H9 (cell line): ENCODE results near the gene SEPTIN2. TPM values are rescaled to one million over a fixed set of nuclear protein-coding genes. Genes with fewer than 3 reads are reported as not detected.

Source experiments
- DNase-seq: peaks from one replicate; pipeline ENCODE4 v3.0.0-alpha.2; 2017
- H2AFZ ChIP-seq: one replicate; pipeline ENCODE4 v1.6.1; 2013; ENCODE audit warnings: mild to moderate bottlenecking, low read length, control low read depth, moderate library complexity
- H2AK5ac ChIP-seq: 2 replicates; pipeline ENCODE4 v1.6.1; 2013; ENCODE audit warnings: low read length, control low read depth, mixed read lengths; ENCODE audit not compliant: insufficient read length
- H2BK120ac ChIP-seq: one replicate; pipeline ENCODE4 v1.6.1; 2013; ENCODE audit warnings: low read depth, mild to moderate bottlenecking, low read length, control low read depth, inconsistent platforms; ENCODE audit not compliant: poor library complexity, severe bottlenecking
- H2BK12ac ChIP-seq: 2 replicates; pipeline ENCODE4 v1.6.1; 2013; ENCODE audit warnings: low read length, control low read depth, mixed read lengths, low read depth; ENCODE audit not compliant: insufficient read length
- H2BK15ac ChIP-seq: 2 replicates; pipeline ENCODE4 v1.6.1; 2013; ENCODE audit warnings: low read depth, low read length, control low read depth
- H2BK20ac ChIP-seq: one replicate; pipeline ENCODE4 v1.6.1; 2013; ENCODE audit warnings: low read depth, mild to moderate bottlenecking, low read length, control low read depth, inconsistent platforms; ENCODE audit not compliant: poor library complexity, severe bottlenecking
- H2BK5ac ChIP-seq: 2 replicates; pipeline ENCODE4 v1.6.1; 2013; ENCODE audit warnings: low read length, control low read depth, mixed read lengths; ENCODE audit not compliant: insufficient read length
- H3K14ac ChIP-seq: 2 replicates; pipeline ENCODE4 v1.6.1; 2013; ENCODE audit warnings: low read length, control low read depth; ENCODE audit not compliant: insufficient read depth
- H3K18ac ChIP-seq: 2 replicates; pipeline ENCODE4 v1.6.1; 2013; ENCODE audit warnings: low read depth, mild to moderate bottlenecking, mixed read lengths, low read length, control low read depth; ENCODE audit not compliant: insufficient read length
- H3K23ac ChIP-seq: 2 replicates; pipeline ENCODE4 v1.6.1; 2013; ENCODE audit warnings: low read length, control low read depth, mixed read lengths, low read depth; ENCODE audit not compliant: insufficient read length
- H3K23me2 ChIP-seq: 2 replicates; pipeline ENCODE4 v1.6.1; 2013; ENCODE audit warnings: low read depth, mild to moderate bottlenecking, mixed read lengths, low read length, control low read depth; ENCODE audit not compliant: insufficient read length, poor library complexity, severe bottlenecking
- H3K27ac ChIP-seq: 2 replicates; pipeline ENCODE4 v1.5.1; 2013; ENCODE audit warnings: low read length, control low read depth, mixed read lengths, low read depth; ENCODE audit not compliant: insufficient read length
- H3K27me3 ChIP-seq: 2 replicates; pipeline ENCODE4 v1.6.1; 2013; ENCODE audit warnings: low read length, control low read depth, inconsistent platforms; ENCODE audit not compliant: insufficient read depth
- H3K4ac ChIP-seq: 2 replicates; pipeline ENCODE4 v1.6.1; 2013; ENCODE audit warnings: low read depth, mild to moderate bottlenecking, control low read depth, inconsistent platforms, low read length, moderate library complexity
- H3K4me1 ChIP-seq: 2 replicates; pipeline ENCODE4 v1.6.1; 2013; ENCODE audit warnings: low read length, control low read depth, inconsistent platforms; ENCODE audit not compliant: insufficient read depth
- H3K4me2 ChIP-seq: 2 replicates; pipeline ENCODE4 v1.6.1; 2013; ENCODE audit warnings: low read length, control low read depth, mixed read lengths; ENCODE audit not compliant: insufficient read length, insufficient read depth
- H3K56ac ChIP-seq: 2 replicates; pipeline ENCODE4 v1.6.1; 2013; ENCODE audit warnings: low read depth, mild to moderate bottlenecking, mixed read lengths, low read length, control low read depth; ENCODE audit not compliant: insufficient read length
- H3K79me1 ChIP-seq: 2 replicates; pipeline ENCODE4 v1.6.1; 2013; ENCODE audit warnings: low read depth, mild to moderate bottlenecking, moderate library complexity, low read length, control low read depth, inconsistent platforms; ENCODE audit not compliant: insufficient read depth, poor library complexity, severe bottlenecking
- H3K79me2 ChIP-seq: 2 replicates; pipeline ENCODE4 v1.6.1; 2013; ENCODE audit warnings: low read length, control low read depth, inconsistent platforms; ENCODE audit not compliant: insufficient read depth
- H3K9ac ChIP-seq: 2 replicates; pipeline ENCODE4 v1.6.1; 2013; ENCODE audit warnings: low read length, control low read depth, mixed read lengths; ENCODE audit not compliant: insufficient read length; ENCODE audit errors: extremely low read depth
- H3K9me3 ChIP-seq: one replicate; pipeline ENCODE4 v1.6.1; 2013; ENCODE audit warnings: low read depth, low read length, inconsistent platforms; ENCODE audit not compliant: control insufficient read depth
- H3T11ph ChIP-seq: one replicate; pipeline ENCODE4 v1.6.1; 2013; ENCODE audit warnings: mild to moderate bottlenecking, low read length, control low read depth, inconsistent platforms
- H4K20me1 ChIP-seq: one replicate; pipeline ENCODE4 v1.6.1; 2013; ENCODE audit not compliant: control insufficient read depth, insufficient read length, insufficient read depth
- H4K5ac ChIP-seq: 2 replicates; pipeline ENCODE4 v1.6.1; 2013; ENCODE audit warnings: low read depth, mild to moderate bottlenecking, mixed read lengths, low read length, control low read depth; ENCODE audit not compliant: insufficient read length
- H4K8ac ChIP-seq: replicated peaks from 2 replicates; pipeline ENCODE4 v1.6.1; 2013; ENCODE audit warnings: low read length, control low read depth, mixed read lengths, low read depth; ENCODE audit not compliant: insufficient read length
- H4K91ac ChIP-seq: 2 replicates; pipeline ENCODE4 v1.6.1; 2013; ENCODE audit warnings: low read depth, mild to moderate bottlenecking, moderate library complexity, mixed read lengths, low read length, control low read depth; ENCODE audit not compliant: insufficient read length
- H3K27ac Mint-ChIP-seq, 3 experiments: 2 replicates in 2 of 3; 3 replicates in 1 of 3; pipeline ENCODE4 v1.8.0; 2020 to 2021; ENCODE audit warnings: mixed read lengths in 3 of 3, mild to moderate bottlenecking in 1 of 3, moderate library complexity in 1 of 3
- H3K27me3 Mint-ChIP-seq: 2 replicates; pipeline ENCODE4 v1.8.0; 2021; ENCODE audit warnings: low read depth, mild to moderate bottlenecking, moderate library complexity, mixed read lengths
- H3K36me3 Mint-ChIP-seq, 3 experiments: 2 replicates in 2 of 3; 3 replicates in 1 of 3; pipeline ENCODE4 v1.8.0; 2020 to 2021; ENCODE audit warnings: low read depth in 3 of 3, mixed read lengths in 3 of 3; ENCODE audit not compliant: insufficient read depth in 1 of 3
- H3K4me1 Mint-ChIP-seq, 2 experiments: 2 replicates each; pipeline ENCODE4 v1.8.0; 2020; ENCODE audit warnings: mixed read lengths in 2 of 2
- H3K4me3 Mint-ChIP-seq, 2 experiments: 2 replicates in 1 of 2; 3 replicates in 1 of 2; pipeline ENCODE4 v1.8.0; 2020 to 2021; ENCODE audit warnings: mild to moderate bottlenecking in 2 of 2, mixed read lengths in 2 of 2, moderate library complexity in 1 of 2
- H3K9me3 Mint-ChIP-seq, 2 experiments: 2 replicates in 1 of 2; 3 replicates in 1 of 2; pipeline ENCODE4 v1.8.0; 2020; ENCODE audit warnings: mild to moderate bottlenecking in 2 of 2, mixed read lengths in 2 of 2, moderate library complexity in 1 of 2
- WGBS: extraction: QIAGEN DNeasy Blood & Tissue Kit; methylation state at CpG from one replicate; pipeline ENCODE4 v1.1.7; 2013; ENCODE audit warnings: missing lambda C conversion rate, low lambda C conversion rate, mixed read lengths; ENCODE audit not compliant: insufficient read length; ENCODE audit errors: extremely low coverage; 5-methylcytosine and 5-hydroxymethylcytosine counted together
- total RNA-seq: library from RNA; stranded (reverse); gene quantifications from 2 replicates; pipeline ENCODE4 v1.2.1, GENCODE V29; 2021
- TF ChIP-seq, protein P1 (sequence below): fragments of 200-600 bp; sonication (generic); conservative IDR thresholded peaks from 3 replicates; pipeline ENCODE4 v1.8.0; 2021; ENCODE audit warnings: antibody characterized with exemption, mild to moderate bottlenecking

Gene SEPTIN2
- total RNA-seq, 1 experiment from 2014 or later, result 385 TPM

GRCh38 chr2:241313543-241314095, 2.1 kb upstream of the SEPTIN2 start:
- Histone ChIP-seq H2AFZ (no peak overlapping the region), H2BK12ac (no peak overlapping the region), H4K8ac (no peak overlapping the region), H4K5ac (no peak overlapping the region), H3K14ac (no peak overlapping the region), H3K23me2 (peaks cover 9% of the 10 kb centered on the region), H2BK120ac (no peak overlapping the region), H2BK5ac (no peak overlapping the region), H3K9ac (no peak overlapping the region), H3K4me1 (0 out of 2 replicates have a peak, but pooled peaks cover 2% of the 10 kb centered on the region), H3K18ac (no peak overlapping the region), H3K4me2 (peak overlapping the region; percentile 60), H3K79me1 (peaks cover 3% of the 10 kb centered on the region), H3K79me2 (peaks cover 70% of the 10 kb centered on the region), H3T11ph (no peak overlapping the region), H3K9me3 (no peaks in the 10 kb centered on the region), H2BK15ac (no peak overlapping the region), H4K20me1 (no peaks in the 10 kb centered on the region), H3K56ac (no peak overlapping the region), H4K91ac (no peak overlapping the region), H3K27ac (no peak overlapping the region), H3K4ac (no peak overlapping the region), H2AK5ac (no peak overlapping the region), H3K27me3 (no peaks in the 10 kb centered on the region), H3K23ac (no peak overlapping the region), H2BK20ac (no peak overlapping the region)
- DNase-seq, result no peak
- H3K4me3 Mint-ChIP-seq, result peak overlapping the region; percentile 100
- TF ChIP-seq, protein P1, sequence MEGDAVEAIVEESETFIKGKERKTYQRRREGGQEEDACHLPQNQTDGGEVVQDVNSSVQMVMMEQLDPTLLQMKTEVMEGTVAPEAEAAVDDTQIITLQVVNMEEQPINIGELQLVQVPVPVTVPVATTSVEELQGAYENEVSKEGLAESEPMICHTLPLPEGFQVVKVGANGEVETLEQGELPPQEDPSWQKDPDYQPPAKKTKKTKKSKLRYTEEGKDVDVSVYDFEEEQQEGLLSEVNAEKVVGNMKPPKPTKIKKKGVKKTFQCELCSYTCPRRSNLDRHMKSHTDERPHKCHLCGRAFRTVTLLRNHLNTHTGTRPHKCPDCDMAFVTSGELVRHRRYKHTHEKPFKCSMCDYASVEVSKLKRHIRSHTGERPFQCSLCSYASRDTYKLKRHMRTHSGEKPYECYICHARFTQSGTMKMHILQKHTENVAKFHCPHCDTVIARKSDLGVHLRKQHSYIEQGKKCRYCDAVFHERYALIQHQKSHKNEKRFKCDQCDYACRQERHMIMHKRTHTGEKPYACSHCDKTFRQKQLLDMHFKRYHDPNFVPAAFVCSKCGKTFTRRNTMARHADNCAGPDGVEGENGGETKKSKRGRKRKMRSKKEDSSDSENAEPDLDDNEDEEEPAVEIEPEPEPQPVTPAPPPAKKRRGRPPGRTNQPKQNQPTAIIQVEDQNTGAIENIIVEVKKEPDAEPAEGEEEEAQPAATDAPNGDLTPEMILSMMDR, result no peak
- H3K9me3 Mint-ChIP-seq, result no peaks in the 10 kb centered on the region; a peak in 1 of 5 replicates
- H3K4me1 Mint-ChIP-seq, result peaks cover 55 to 57% of the 10 kb centered on the region in 2 experiments
- peaks cover 4 to 19% (median 13%) of the 10 kb centered on the region in 3 experiments; a peak in 6 of 7 replicates for H3K36me3 Mint-ChIP-seq
- WGBS, result no CpG with 5 or more reads among the region's 8 CpGs
- H3K27me3 Mint-ChIP-seq, result no peaks in the 10 kb centered on the region
- H3K27ac Mint-ChIP-seq, result no peak overlapping the region; a peak in 1 of 7 replicates
